ENCODE results near the gene COLEC11. TPM values are rescaled to one million over a fixed set of nuclear protein-coding genes. Genes with fewer than 3 reads are reported as not detected.
A peak's percentile ranks its signal among the peaks of the same experiment; 100 is the strongest.

Gene COLEC11
- total RNA-seq, 2 experiments from 2014 or later: 1.7 TPM; not detected in 1

GRCh38 chr2:3604991-3605961 lies 10.4 kb downstream of the COLEC11 start:
- BruUV-seq (replicated peaks): no TSS peak
- TF ChIP-seq EZH2phosphoT487 (IDR thresholded peaks at IDR 0.05; ENCODE audit: borderline replicate concordance, low read depth, low read length): no peak
- no peak for TF ChIP-seq CTCF (conservative IDR thresholded peaks at IDR 0.05; ENCODE audit: low read length)
- H4K20me1 ChIP-seq (ENCODE audit: insufficient read depth, low read length): no peaks in the 10 kb centered on the region
- H3K27ac ChIP-seq (ENCODE audit: low read depth, low read length, poor library complexity, severe bottlenecking): peak overlapping the region; percentile 64
- H3K9me2 ChIP-seq (ENCODE audit: insufficient read depth, low read length): no peaks in the 10 kb centered on the region
- CTCF ChIA-PET (ENCODE audit: unreplicated experiment): interaction anchor here (0.6 kb wide), 1 partner anchor 481 kb away, joined by 3 read pairs; no protein-coding TSS in a partner anchor
- H2AFZ ChIP-seq (ENCODE audit: low read length): peak overlapping the region; percentile 76
- peak; percentile 86 for DNase-seq (ENCODE audit: low spot score)
- H3K9me3 ChIP-seq (ENCODE audit: low read length): peaks cover 9% of the 10 kb centered on the region; the same call in 1 of the 2 replicates
- peaks cover 38% of the 10 kb centered on the region for H3K4me1 ChIP-seq (ENCODE audit: insufficient read depth, low read length, poor library complexity, severe bottlenecking)
- no peaks in the 10 kb centered on the region for H3K36me3 ChIP-seq (ENCODE audit: insufficient read depth, low read length)
- intact Hi-C loops (cut with micrococcal nuclease; ENCODE audit: unreplicated experiment): no loop called here
- no peaks in the 10 kb centered on the region for H3K79me2 ChIP-seq (ENCODE audit: insufficient read depth, low read depth, low read length)
- peak overlapping the region; percentile 27 for H3K4me3 ChIP-seq (ENCODE audit: low read depth, low read length, poor library complexity, severe bottlenecking)
- POLR2A ChIA-PET: interaction anchor here (0.6 to 1.0 kb wide), 3 partner anchors 9 to 29 kb away, joined by 3 read pairs; no protein-coding TSS in a partner anchor
- peak overlapping the region; percentile 46 for H3K4me2 ChIP-seq (ENCODE audit: low read length)

GRCh38 chr2:3606028-3606369 lies 11.1 kb downstream of the COLEC11 start:
- TF ChIP-seq EZH2phosphoT487 (IDR thresholded peaks at IDR 0.05; ENCODE audit: borderline replicate concordance, low read depth, low read length): no peak
- TF ChIP-seq CTCF (conservative IDR thresholded peaks at IDR 0.05; ENCODE audit: low read length): no peak
- H3K36me3 ChIP-seq (ENCODE audit: insufficient read depth, low read length): no peaks in the 10 kb centered on the region
- H2AFZ ChIP-seq (ENCODE audit: low read length): peak overlapping the region; percentile 76; the same call in 1 of the 2 replicates
- BruUV-seq (replicated peaks): no TSS peak
- DNase-seq (ENCODE audit: low spot score): no peak
- H3K4me2 ChIP-seq (ENCODE audit: low read length): no peak overlapping the region
- H3K27ac ChIP-seq (ENCODE audit: low read depth, low read length, poor library complexity, severe bottlenecking): peak overlapping the region; percentile 64
- ChIA-PET CTCF (ENCODE audit: unreplicated experiment) (interaction anchor here (0.6 kb wide), 1 partner anchor 482 kb away, joined by 3 read pairs; no protein-coding TSS in a partner anchor), POLR2A (interaction anchor here (0.9 to 1.0 kb wide), 2 partner anchors 10 to 30 kb away, joined by 3 read pairs; no protein-coding TSS in a partner anchor)
- H3K9me2 ChIP-seq (ENCODE audit: insufficient read depth, low read length): no peaks in the 10 kb centered on the region
- intact Hi-C loops (cut with micrococcal nuclease; ENCODE audit: unreplicated experiment): no loop called here
- H3K9me3 ChIP-seq (ENCODE audit: low read length): peaks cover 9% of the 10 kb centered on the region; the same call in 1 of the 2 replicates
- H4K20me1 ChIP-seq (ENCODE audit: insufficient read depth, low read length): no peaks in the 10 kb centered on the region
- no peak overlapping the region for H3K4me3 ChIP-seq (ENCODE audit: low read depth, low read length, poor library complexity, severe bottlenecking)
- peaks cover 45% of the 10 kb centered on the region for H3K4me1 ChIP-seq (ENCODE audit: insufficient read depth, low read length, poor library complexity, severe bottlenecking)
- no peaks in the 10 kb centered on the region for H3K79me2 ChIP-seq (ENCODE audit: insufficient read depth, low read depth, low read length)

Data from OCI-LY7 (cell line).